Thoracic aorta (tissue), 2 donors: ENCODE data around the gene CMTM2. TPM values are rescaled to one million over a fixed set of nuclear protein-coding genes. Genes with fewer than 3 reads are reported as not detected.
"Not testable (repeated sequence)": the region's sequence is repeated elsewhere in the genome, so short reads cannot be mapped to it uniquely, and the experiment has no call there.

Experiments used
- ATAC-seq: fragments of 150-250 bp; one replicate; pipeline ENCODE4 v1.8.0; 2017; ENCODE audit warnings: low read depth; ENCODE audit not compliant: insufficient number of reproducible peaks, low FRiP score
- DNase-seq: peaks from one replicate; pipeline ENCODE4 v3.0.0-alpha.2; 2020; ENCODE audit warnings: low spot score
- H3K27ac ChIP-seq, 2 donors: fragments of 200-600 bp; sonication (generic); 1 replicate in 1 of 2; 2 replicates in 1 of 2; pipeline ENCODE4 v1.5.1; 2016; ENCODE audit warnings: mild to moderate bottlenecking in 2 of 2, moderate library complexity in 2 of 2
- H3K27me3 ChIP-seq: fragments of 200-600 bp; sonication (generic); replicated peaks from 2 replicates; pipeline ENCODE4 v1.6.0; 2016; ENCODE audit warnings: mild to moderate bottlenecking; ENCODE audit not compliant: insufficient read depth
- H3K36me3 ChIP-seq: fragments of 200-600 bp; sonication (generic); one replicate; pipeline ENCODE4 v1.5.1; 2016
- H3K4me1 ChIP-seq, 2 donors: fragments of 200-600 bp; sonication (generic); 1 replicate in 1 of 2; 2 replicates in 1 of 2; pipeline versions ENCODE4 v1.5.1 to v1.6.0; 2016; ENCODE audit warnings: low read depth in 2 of 2, mild to moderate bottlenecking in 1 of 2; ENCODE audit not compliant: control insufficient read depth in 1 of 2
- H3K4me3 ChIP-seq: fragments of 200-600 bp; sonication (generic); 2 replicates; pipeline ENCODE4 v1.5.1; 2016; ENCODE audit warnings: mild to moderate bottlenecking
- H3K9me3 ChIP-seq: fragments of 200-600 bp; sonication (generic); 2 replicates; pipeline ENCODE4 v1.5.1; 2016
- CTCF ChIP-seq: fragments of 200-600 bp; sonication (generic); IDR thresholded peaks from one replicate; pipeline ENCODE4 v1.5.1; 2019; ENCODE audit warnings: antibody characterized with exemption
- total RNA-seq, 2 donors: library from RNA; depleted of rRNA; stranded (reverse); fragments of >200 nt; gene quantifications; one replicate each; pipeline versions ENCODE4 v1.1.0 to v1.2.3, GENCODE V29; 2016

CMTM2 gene
- total RNA-seq, 2 donors from 2014 or later: 1.7 TPM; not detected in 1

GRCh38 chr16:66592241-66592640, 13.0 kb downstream of the CMTM2 start:
- Histone ChIP-seq H3K4me3 (no peak overlapping the region), H3K27ac (no peak overlapping the region), H3K4me1 (no peaks in the 10 kb centered on the region), H3K36me3 (no peaks in the 10 kb centered on the region), H3K27me3 (no peaks in the 10 kb centered on the region), H3K9me3 (no peaks in the 10 kb centered on the region)
- DNase-seq (no peak), ATAC-seq (no peak)
- no peak for TF ChIP-seq CTCF

GRCh38 chr16:66592814-66593213, 13.6 kb downstream of the CMTM2 start:
- no peak overlapping the region for H3K4me3 ChIP-seq
- no peaks in the 10 kb centered on the region for H3K27me3 ChIP-seq
- no peaks in the 10 kb centered on the region for H3K36me3 ChIP-seq
- no peaks in the 10 kb centered on the region for H3K9me3 ChIP-seq
- no peak for DNase-seq
- no peaks in the 10 kb centered on the region for H3K4me1 ChIP-seq
- TF ChIP-seq CTCF: no peak
- no peak for ATAC-seq
- no peak overlapping the region for H3K27ac ChIP-seq

- no peaks in the 10 kb centered on the region for H3K36me3 ChIP-seq
- H3K4me3 ChIP-seq: no peak overlapping the region
- ATAC-seq (no peak), DNase-seq (no peak)
- no peaks in the 10 kb centered on the region for H3K27me3 ChIP-seq
- no peak overlapping the region for H3K27ac ChIP-seq
- no peak for TF ChIP-seq CTCF
- H3K4me1 ChIP-seq: no peaks in the 10 kb centered on the region
- H3K9me3 ChIP-seq: no peaks in the 10 kb centered on the region
Observed at GRCh38 chr16:66594739-66595138, 15.5 kb downstream of the CMTM2 start.

- not testable (repeated sequence) for H3K4me1 ChIP-seq, ATAC-seq, H3K27me3 ChIP-seq, H3K36me3 ChIP-seq, H3K4me3 ChIP-seq, DNase-seq, H3K27ac ChIP-seq, H3K9me3 ChIP-seq
Observed at GRCh38 chr16:66596559-66596958, 17.3 kb downstream of the CMTM2 start.

- Histone ChIP-seq H3K9me3 (no peaks in the 10 kb centered on the region), H3K27me3 (no peaks in the 10 kb centered on the region), H3K4me1 (no peaks in the 10 kb centered on the region), H3K36me3 (no peaks in the 10 kb centered on the region), H3K4me3 (no peak overlapping the region), H3K27ac (no peak overlapping the region)
- ATAC-seq: no peak
- no peak for DNase-seq
- no peak for TF ChIP-seq CTCF
Observed at GRCh38 chr16:66596986-66597848, 18.0 kb downstream of the CMTM2 start.
